HG03196 (cell line): ENCODE data around the gene BLM.

Experiments
- ATAC-seq: cut with Tn5 transposase; IDR thresholded peaks from one replicate; pipeline ENCODE4 v1.9.1; 2021; ENCODE audit not compliant: unreplicated experiment

Gene BLM

GRCh38 chr15:90787881-90788280, 70.7 kb downstream of the BLM start:
- ATAC-seq: no peak

GRCh38 chr15:90789462-90789861, 72.3 kb downstream of the BLM start:
- ATAC-seq: no peak

- no peak for ATAC-seq
Observed at GRCh38 chr15:90790057-90790456, 72.9 kb downstream of the BLM start.

- no peak for ATAC-seq
Observed at GRCh38 chr15:90790561-90790960, 73.4 kb downstream of the BLM start.

- ATAC-seq: no peak
Observed at GRCh38 chr15:90794538-90794937, 77.4 kb downstream of the BLM start.

- no peak for ATAC-seq
Observed at GRCh38 chr15:90799639-90800170, 82.6 kb downstream of the BLM start.

- no peak for ATAC-seq
Observed at GRCh38 chr15:90801803-90802202, 84.7 kb downstream of the BLM start.

- no peak for ATAC-seq
Observed at GRCh38 chr15:90807074-90807785, 90.1 kb downstream of the BLM start.

GRCh38 chr15:90807786-90808086, 90.6 kb downstream of the BLM start:
- ATAC-seq: no peak

- no peak for ATAC-seq
Observed at GRCh38 chr15:90808517-90809235, 91.5 kb downstream of the BLM start.

GRCh38 chr15:90809536-90809935, 92.4 kb downstream of the BLM start:
- ATAC-seq: no peak

- ATAC-seq: no peak
Observed at GRCh38 chr15:90810354-90810753, 93.2 kb downstream of the BLM start.

- ATAC-seq: no peak
Observed at GRCh38 chr15:90812171-90812957, 95.2 kb downstream of the BLM start.

- no peak for ATAC-seq
Observed at GRCh38 chr15:90812958-90813265, 95.8 kb downstream of the BLM start.

- no peak for ATAC-seq
Observed at GRCh38 chr15:90813796-90814190, 96.6 kb downstream of the BLM start.

GRCh38 chr15:90814191-90814821, 97.2 kb downstream of the BLM start:
- ATAC-seq: no peak

- ATAC-seq: no peak
Observed at GRCh38 chr15:90816401-90817116, 99.4 kb downstream of the BLM start.

- ATAC-seq: no peak
Observed at GRCh38 chr15:90817117-90818057, 100.2 kb downstream of the BLM start.

GRCh38 chr15:90818251-90819210, 101.4 kb downstream of the BLM start:
- ATAC-seq: no peak
